Measurements from ENCODE around the gene NEURL3. TPM values are rescaled to one million over a fixed set of nuclear protein-coding genes. Genes with fewer than 3 reads are reported as not detected.
"Not testable (repeated sequence)": the region's sequence is repeated elsewhere in the genome, so short reads cannot be mapped to it uniquely, and the experiment has no call there.

The NEURL3 gene
- total RNA-seq, 1 experiment from 2014 or later = not detected

GRCh38 chr2:96506907-96507240, 1.7 kb upstream of the NEURL3 start:
- no peak for DNase-seq (ENCODE audit: low spot score)

GRCh38 chr2:96506016-96506906, 1.1 kb upstream of the NEURL3 start:
- DNase-seq (ENCODE audit: low spot score) = no peak

DNA sequence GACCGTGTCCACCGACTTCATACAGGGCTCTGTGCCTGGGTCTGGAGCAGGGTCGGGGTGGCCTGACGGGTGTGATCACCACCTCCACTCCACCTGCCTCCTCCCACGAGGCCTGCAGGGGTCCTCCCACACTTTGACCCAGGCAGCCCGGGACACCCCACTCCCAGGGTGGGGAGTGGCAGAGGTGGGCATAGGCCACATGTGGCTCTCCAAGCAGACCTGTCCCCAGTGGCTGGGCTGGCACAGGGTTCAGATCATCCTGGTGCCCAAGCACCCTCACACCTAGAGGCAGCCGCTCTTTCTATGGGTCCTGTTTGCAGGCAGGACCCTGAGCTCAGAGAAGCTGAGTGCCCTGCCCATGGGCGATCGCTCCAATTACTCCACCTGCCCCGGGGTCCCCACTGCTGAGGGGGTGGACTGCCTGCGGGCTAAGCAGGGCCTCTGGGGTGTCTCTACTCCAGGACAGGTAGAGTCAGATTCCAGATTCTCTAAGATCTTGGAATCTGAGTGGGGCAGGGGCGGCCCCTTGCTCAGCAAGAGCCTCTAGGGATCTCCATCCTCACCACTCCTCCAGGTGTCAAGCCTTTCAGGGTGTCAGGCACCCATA, 1.4 kb downstream of the NEURL3 start:
- no peak for DNase-seq (ENCODE audit: low spot score)

GRCh38 chr2:96502891-96503636, 2.1 kb downstream of the NEURL3 start:
- DNase-seq (ENCODE audit: low spot score) = no peak

- DNase-seq (ENCODE audit: low spot score) = no peak
Observed at GRCh38 chr2:96501886-96502810, 3.0 kb downstream of the NEURL3 start.

DNA sequence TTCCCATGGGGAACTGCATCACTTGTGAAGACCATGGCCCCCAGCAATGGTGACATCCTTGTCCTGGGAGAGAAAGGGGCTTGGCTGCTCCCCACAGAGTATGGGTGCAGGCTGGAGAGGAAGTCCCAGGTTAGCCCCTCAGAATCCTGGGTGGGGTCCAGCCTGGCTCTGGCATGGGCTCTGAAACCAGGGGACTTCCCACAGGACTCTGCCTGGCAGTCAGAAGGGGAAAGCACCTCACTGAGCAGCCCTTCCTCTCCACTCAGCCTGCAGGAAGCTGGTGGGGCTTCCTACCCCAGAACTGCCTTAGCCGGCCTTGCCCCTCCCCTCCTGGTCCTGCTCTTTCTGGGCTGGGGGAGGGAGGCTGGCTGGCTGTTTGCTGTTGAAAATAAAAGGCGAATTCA, 3.7 kb downstream of the NEURL3 start:
- DNase-seq (ENCODE audit: low spot score) = no peak

- no peak for DNase-seq (ENCODE audit: low spot score)
Observed at GRCh38 chr2:96500385-96501066, 4.6 kb downstream of the NEURL3 start.

DNA sequence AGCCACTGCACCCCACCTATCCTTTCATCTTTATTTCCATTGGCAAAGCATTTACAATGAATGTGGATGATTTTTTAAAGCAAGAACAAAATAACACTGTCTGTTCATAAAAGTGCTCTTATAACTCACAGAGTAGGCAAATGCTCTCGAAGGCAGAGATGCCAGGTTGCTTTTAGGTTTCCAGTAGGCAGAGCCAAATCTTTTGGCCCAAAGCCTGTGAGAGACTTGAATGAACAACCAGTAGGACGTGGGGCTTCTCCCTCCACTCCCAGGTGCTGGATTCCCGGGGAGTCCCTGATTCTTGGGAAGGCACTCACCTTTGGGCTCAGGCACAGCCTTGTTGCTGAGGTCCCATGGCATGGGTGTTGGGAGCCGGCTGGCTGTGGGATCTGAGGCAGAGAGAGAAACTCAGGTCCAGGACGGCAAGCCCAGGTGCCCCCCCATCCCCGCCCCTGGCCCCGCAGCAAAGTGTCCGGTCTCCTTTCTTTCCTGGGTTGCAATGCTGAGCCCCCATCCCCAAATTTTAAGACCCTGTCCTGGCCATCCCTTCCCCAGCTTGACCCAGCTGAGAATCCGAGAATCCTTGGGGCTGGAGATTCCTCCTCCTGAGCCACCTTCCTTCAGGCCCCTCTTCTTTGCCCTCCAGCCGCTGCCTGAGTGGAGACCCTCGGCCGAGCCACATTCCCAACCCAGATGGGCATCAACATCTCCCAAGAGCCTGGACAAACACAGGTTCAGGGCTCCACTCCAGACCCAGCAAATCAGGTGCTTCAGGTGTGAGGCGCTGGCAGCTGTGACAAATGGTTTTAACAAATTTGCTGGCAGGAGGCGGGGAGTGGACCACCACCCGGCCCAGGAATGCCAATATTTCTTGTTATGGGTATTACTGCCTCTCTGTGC, 5.8 kb downstream of the NEURL3 start:
- no peak for DNase-seq (ENCODE audit: low spot score)

- DNase-seq (ENCODE audit: low spot score) = not testable (repeated sequence)
Observed at GRCh38 chr2:96498611-96499010, 6.5 kb downstream of the NEURL3 start.

GRCh38 chr2:96498021-96498431, 7.1 kb downstream of the NEURL3 start:
- no peak for DNase-seq (ENCODE audit: low spot score)

GRCh38 chr2:96495982-96496629, 9.1 kb downstream of the NEURL3 start:
- DNase-seq (ENCODE audit: low spot score) = no peak

DNA sequence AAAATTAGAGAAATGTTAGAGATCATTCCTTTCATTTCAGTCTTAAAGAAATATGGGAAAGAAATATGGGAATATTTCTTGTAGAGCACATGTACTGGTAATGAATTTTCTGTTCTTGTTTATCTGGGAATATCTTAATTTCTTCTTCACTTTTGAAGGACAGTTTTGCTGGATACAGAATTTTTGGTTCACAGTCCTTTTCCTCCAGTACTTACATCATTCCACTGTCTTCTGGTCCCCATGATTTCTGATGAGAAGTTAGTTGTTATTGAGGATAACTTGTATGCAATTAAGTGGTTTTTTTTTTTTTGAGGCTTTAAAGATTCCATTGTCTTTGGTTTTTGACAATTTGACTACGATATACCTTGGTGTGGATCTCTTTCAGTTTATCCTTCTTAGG, 11.0 kb downstream of the NEURL3 start:
- DNase-seq (ENCODE audit: low spot score) = no peak

DNA sequence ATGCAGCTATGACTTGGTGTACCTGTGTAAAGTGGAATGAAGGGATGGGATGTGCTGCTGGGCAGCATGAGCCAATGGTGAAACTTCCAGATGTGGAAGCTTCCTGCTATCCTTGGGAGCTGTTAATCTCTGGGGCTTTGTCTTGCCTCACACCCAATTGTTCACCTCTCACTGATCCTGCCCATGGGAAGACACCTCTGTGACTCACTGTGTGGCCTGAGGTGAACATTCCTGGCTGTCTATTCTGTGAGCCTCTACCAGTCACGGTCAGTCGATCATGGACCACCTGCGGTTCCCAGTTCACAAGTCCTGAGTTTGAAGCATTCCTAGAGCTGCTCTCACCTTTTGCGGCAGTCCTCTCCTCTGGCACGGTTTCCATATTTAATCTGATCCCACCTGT, 12.1 kb downstream of the NEURL3 start:
- DNase-seq (ENCODE audit: low spot score) = no peak

DNA sequence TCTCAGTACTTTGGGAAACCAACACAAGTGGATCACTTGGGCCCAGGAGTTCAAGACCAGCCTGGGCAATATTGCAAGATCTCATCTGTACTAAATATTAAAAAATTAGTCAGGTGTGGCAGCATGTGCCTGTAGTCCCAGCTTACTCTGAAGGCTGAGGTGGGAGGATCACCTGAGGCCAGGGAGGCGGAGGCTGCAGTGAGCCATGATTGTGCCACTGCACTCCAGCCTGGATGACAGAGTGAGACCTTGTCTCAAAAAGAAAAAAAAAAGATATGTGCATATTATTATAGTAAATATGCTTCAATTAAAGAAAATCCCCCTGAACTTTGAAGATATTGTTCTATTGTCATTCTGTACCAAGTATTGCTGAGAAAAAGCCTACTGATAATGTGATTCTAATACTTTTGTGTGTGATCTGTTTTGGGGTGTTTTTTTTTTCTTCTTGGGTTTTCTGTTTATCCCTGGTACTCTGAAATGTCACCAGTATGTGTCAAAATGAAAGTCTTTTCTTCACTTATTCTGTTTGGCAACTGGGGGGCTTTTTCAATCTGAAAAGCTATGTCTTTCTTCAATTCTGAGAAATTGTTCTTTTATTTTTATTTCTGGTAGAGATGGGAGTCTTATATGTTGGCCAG, 13.2 kb downstream of the NEURL3 start:
- no peak for DNase-seq (ENCODE audit: low spot score)

- DNase-seq (ENCODE audit: low spot score) = no peak
Observed at GRCh38 chr2:96489663-96490062, 15.5 kb downstream of the NEURL3 start.

- no peak for DNase-seq (ENCODE audit: low spot score)
Observed at GRCh38 chr2:96489261-96489660, 15.9 kb downstream of the NEURL3 start.

DNA sequence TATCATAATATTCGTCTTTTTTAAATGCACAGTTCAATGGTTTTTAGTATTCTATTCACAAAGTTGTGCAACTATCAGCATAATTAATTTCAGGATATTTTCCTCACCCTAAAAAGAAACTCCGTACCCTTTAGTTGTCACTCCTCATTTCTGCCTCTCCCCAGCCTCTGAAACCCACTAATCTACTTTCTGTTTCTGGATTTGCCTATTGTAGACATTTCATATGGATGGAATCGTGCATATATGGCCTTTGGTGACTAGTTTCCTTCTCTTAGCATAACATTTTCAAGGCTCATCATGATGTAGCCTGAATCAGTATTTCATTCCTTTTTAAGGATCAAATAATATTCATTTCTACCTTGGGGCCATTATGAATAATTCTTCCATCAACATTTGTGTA, 18.5 kb downstream of the NEURL3 start:
- no peak for DNase-seq (ENCODE audit: low spot score)

- DNase-seq (ENCODE audit: low spot score) = peak; percentile 54
Observed at GRCh38 chr2:96485751-96486651, 19.2 kb downstream of the NEURL3 start.
